HG02798 (cell line): Measurements from ENCODE around the gene GSTT4.
"Not testable (repeated sequence)": the region's sequence is repeated elsewhere in the genome, so short reads cannot be mapped to it uniquely, and the experiment has no call there.

Experiments
- ATAC-seq: cut with Tn5 transposase; IDR thresholded peaks from one replicate; pipeline ENCODE4 v1.9.1; 2021; ENCODE audit warnings: mild to moderate bottlenecking; ENCODE audit not compliant: unreplicated experiment, poor library complexity

The GSTT4 gene

DNA sequence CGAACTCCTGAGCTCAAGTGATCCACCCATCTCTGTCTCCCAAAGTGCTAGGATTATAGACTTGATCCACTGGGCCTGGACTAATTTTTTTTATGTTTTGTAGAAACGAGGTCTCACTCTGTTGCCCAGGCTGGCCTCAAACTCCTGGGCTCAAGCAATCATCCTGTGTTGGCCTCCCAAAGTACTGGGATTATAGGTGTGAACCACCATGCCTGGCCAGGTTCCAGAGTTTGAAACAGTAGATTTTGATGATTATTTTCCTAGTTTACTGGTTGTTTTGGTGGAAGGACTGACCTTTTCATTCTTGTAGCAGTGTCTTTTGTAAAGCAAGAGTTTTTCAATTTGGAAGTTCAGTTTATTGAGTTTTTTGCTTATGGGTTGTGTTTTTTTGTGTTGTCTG, 20.8 kb upstream of the GSTT4 start:
- no peak for ATAC-seq

DNA sequence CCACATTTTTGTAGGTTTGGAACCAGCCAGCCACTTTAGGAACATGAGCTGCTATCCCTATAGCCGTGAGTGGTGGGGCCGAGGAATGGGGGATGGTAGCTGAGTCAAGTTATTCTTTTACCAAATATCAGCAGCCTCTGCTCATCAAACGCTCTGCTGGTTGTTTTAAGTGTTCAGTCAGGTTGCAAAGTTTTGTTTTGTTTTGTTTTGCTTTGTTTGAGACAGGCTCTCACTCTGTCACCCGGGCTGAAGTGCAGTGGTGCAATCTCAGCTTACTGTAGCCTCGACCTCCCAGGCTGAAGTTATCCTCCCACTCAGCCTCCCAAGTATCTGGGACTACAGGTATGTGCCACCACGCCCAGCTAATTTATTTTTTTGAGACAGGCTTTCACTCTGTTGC, 20.2 kb upstream of the GSTT4 start:
- ATAC-seq, result no peak

DNA sequence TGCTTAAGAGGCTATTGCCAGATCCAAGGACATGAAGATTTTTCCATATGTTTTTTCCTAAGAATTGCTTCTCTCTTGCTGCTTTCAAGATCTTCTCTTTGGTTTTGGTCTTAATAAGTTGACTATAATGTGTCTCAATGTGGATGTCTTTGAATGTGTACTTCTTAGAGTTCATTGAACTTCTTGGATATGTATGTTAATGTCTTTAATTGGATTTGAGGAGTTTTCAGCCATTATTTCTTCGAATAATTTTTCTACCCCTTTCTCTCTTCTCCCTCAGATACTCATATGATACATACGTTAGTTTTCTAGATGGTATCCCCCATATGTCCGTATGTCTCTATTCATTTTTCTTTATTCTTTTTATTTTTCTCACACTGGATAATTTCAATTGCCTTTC, 19.1 kb upstream of the GSTT4 start:
- no peak for ATAC-seq

DNA sequence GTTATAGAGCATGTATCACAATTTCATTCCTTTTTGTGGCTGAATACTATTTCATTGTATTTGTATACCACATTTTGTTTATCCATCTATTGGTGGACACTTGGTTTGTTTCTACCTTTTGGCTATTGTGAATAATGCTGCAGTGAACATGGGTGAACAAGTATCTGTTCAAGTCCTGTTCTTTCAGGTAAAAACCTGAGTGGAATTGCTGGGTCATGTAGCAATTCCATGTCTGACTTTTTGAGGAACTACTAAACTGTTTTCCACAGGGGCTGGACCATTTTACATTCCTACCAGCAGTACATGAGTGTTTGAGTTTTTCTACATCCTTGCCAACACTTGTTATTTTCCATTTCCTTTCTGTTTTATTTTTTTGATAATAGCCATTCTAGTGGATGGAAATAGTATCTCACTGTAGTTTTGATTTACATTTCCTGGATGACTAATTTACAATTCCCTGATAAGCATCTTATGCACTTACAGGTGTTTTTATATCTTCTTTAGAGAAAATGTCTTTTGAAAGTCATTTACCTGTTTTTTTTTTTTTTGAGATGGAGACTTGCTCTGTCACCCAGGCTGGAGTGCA, 18.0 kb upstream of the GSTT4 start:
- no peak for ATAC-seq

DNA sequence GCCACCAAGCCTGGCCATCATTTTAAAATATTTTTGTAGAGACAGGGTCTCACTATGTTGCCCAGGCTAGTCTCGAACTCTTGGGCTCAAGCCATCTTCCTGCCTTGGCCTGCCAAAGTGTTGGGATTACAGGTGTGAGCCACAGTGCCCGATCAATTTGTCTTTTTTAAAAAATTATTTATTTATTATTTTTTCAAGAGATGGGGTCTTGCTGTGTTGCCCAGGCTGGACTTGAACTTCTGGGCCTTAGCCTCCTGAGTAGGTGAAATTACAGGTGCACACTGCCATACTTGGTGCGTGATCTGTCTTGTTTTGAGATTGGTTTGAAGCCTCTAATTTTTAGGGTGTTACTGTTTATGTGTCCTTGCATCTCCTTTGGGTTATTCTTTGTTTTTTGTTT, 16.1 kb upstream of the GSTT4 start:
- no peak for ATAC-seq

DNA sequence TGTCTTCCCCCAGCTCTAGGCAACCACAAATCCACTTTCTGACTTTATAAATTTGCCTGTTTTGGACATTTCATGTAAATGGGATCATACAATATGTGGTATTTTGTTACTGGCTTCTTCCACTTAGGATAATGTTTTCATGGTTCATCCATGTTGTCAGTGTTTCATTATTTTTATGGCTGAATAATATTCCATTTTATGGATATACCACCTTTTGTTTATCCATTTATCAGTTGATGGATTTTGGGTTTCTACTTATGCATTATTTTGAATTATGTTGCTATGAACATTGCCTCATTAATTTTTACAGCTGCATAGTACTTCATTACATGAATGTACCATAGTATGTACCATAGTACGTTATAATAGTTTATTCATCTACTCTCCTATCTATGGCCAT, 10.9 kb upstream of the GSTT4 start:
- ATAC-seq, result no peak

DNA sequence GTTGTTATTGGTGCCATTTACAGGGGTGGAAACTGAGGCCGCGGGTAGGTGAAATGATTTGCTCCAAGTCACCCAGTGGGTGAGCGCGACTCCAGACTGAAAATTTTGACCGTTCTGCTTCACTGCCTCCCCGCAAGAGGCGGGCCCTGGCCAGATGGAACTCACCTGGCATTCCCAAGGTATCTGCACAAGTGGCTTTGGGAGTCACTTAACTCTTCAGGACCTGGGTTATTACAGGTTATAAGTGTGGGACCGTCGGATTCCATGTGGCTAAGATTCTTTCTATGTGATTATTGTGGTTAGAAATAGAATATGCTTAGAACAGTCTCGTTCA, 6.4 kb upstream of the GSTT4 start:
- no peak for ATAC-seq

DNA sequence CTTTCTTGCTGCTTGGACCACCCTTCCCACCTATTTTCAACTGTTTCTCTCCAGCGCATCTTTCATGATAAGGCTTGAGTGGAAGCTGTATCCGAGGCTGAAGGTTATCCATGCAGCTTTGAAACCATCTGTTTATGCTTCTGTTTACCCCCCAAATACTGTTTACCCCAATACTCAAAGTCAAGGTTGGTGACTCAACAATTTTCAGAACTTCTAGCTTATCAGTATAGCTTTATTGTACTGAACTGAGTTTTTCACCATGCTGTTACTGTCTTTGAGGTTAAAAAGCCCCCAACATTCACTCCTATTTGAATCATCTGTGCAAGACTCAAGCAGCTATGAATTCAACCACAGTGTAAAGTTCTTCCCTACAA, 4.8 kb upstream of the GSTT4 start:
- ATAC-seq, result no peak

DNA sequence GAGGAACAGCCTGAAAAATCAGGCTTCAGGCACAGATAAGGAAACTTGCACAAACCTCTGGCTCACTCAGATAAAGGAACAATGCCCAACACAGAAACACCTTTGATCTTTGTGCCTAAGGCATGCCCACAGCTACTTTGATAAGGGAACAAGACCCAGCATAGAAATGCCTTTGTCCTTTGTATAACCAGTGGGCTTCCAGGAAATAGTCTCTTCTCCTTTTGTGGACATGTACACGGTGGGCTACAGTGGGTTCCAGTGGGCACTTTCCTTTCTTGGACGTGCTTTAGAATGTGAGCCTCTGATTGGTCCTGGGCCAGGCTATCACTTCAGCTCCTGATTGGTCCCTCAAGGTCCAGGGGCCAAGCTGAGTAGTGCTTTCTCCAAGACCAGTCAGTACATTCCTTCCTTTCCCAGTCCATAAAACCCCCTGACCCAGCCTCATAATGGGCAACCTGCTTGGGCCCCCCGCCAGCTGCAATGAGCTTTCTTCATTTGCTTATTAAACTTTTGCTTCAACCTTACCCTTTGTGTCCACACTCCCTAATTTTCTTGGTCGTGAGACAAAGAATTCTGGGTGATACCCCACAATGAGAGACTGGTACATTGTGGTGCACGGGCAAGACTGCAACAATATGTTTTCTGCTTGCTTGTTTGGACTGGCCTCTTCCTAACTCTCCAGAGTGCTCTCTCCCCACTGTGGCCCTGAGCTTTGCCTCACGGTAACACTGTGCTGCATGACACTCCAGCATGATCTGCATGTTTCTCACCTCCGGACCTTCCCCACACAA, 4.2 kb upstream of the GSTT4 start:
- ATAC-seq, result no peak

DNA sequence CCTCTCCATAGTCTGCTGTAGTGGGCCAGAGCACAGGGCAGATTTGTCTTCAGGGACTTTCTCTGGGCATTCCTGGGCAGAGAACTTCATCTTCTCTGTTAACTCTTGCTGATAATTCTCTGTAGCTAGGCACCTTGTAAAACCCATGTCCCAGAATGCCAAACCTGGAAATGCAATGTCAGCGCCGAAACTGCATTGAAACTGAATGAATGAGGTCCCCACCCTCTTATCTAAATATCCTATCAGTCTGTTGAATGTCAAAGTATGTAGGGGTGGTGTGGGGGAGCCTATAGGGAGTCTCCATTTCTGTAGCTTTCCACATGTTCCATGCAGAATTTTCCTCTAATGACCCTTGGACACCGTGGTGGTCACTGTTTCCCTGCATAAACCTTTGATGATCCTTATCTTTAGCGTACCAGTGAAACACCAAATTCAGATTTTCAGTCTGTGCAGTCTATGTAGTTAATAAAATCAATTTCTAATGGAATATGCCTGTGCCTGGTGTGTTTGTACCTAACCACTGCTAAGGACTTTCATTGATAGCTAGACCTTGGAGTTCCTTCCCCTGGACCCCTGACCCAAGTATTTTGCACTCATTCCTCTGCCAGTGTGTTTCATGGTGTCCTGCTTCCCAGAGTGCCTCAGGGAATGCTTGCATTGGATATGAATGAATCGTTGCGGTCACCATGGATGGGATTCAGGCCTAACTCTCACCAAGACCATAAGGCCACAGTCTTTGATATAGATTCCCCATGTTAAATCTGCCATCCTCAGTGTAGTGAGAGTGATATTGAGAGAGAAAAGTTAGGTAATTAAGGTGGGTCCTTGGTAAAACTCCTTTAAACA, 3.4 kb upstream of the GSTT4 start:
- ATAC-seq, result no peak

DNA sequence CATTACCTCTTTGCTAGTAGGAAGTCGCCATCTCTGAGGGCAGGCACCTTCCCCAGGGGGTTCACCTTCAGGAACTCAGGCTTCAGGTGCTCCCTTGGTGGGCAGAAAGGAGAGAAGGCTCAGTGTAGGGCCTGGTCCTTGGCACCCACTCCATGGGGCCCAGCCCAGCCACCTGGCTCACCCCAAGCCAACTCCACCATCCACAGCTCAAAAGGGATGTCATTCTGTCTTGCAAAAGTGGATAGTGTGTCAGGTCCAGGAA, 2.7 kb upstream of the GSTT4 start:
- ATAC-seq, result no peak

DNA sequence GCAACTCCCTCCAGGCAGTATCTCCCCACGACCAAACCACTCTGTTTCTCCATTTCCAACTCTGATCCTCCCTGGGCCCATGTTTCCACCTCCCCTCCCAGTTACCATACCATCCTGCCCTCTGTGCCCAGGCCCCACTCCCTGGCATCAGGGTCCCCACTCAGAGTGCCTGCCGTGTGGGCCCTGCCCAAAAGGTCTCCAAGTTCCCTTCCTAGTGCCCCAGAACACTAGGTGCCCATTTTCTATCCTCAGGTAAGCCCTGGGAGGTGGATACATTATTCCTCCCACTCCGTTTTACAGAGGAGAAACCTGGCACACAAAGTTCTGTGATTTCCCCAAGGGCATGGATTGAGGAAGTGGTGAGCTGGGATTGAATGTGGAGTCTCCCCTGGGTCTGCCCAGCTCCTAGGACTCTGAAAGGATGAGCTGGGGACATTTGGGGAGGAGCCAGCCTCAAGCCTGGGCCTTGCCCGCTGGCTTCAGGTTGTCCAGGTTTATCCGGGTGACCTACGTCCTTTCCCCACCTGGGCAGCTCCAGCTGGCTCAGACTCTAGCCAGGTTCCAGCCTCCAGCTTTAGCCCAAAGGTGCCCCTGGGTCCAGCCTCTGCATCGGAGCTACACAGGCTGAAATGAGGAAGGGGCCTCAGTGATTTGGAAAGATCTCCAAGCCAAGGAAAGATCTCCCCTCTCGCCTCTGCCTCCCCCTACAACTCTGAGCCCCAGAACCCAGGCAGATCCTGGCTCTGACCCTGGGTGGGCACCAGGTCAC, 2.2 kb upstream of the GSTT4 start:
- ATAC-seq, result no peak

DNA sequence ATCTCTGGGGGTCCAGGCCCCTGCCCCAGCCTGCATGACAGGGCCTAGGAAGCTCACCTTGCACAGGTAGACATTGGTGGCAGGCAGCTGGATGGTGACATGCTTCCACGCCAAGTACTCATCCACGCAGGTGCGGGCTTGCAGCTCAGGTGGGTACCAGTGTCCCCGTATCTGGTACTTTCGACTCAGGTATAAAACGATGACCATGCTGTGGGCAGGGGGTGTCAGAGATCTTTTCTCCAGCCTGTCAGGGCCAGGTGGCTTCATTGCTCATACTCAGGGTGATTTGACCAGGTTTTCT, 1.6 kb upstream of the GSTT4 start:
- no peak for ATAC-seq

DNA sequence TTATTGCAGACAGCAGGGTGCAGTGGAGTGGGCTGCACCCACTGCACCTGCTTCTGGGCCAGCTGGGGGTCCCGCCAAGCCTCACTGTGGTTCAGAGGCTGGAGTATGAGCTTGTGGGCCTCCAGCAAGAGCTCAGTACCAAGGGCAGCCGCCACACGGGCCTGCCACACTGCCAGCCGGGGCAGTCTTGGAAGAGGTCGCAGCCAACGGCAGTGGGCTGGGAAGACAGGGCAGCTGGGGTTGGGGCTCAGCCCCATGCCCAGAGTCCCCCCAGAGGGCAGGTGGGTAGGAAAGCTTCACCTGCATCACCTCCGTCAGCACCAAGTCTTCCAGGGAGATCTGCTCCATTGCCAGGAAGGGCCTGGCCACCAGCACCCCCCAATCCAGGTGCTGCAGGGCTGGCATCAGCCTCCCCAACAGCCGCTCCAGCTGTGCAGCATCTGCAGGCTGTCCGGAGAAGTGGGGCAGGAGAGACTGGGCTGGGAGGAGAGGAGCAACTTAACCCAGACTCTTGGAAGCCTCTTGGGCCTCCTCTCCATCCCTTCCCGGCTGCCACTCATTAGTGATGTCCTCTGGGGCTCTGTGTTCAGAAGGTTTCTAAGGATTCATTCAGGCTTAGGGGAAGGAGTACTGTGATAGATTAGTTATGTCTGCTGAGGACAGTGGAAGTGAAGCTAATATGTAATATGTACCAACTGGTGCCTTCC, 1.1 kb upstream of the GSTT4 start:
- no peak for ATAC-seq

DNA sequence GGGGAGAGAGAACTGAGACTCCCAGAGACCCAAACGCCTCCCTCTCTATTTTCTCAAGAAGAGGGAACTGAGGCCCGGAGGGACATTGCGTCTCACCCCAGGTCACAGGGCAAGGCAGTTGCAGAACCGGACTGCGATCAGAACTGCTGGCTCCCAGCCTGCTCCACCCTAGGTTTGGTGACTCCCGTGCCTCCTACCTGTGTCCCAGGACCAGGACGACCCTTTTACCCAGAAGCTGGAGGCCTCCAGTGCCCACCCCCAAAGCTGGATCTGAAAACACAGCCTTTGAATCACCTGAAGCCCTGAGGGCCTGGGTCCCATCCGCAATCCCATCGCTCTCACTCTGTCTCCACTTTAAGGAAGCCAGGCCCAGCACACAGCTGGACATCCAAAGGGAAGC, 1.4 kb downstream of the GSTT4 start:
- ATAC-seq, result no peak

DNA sequence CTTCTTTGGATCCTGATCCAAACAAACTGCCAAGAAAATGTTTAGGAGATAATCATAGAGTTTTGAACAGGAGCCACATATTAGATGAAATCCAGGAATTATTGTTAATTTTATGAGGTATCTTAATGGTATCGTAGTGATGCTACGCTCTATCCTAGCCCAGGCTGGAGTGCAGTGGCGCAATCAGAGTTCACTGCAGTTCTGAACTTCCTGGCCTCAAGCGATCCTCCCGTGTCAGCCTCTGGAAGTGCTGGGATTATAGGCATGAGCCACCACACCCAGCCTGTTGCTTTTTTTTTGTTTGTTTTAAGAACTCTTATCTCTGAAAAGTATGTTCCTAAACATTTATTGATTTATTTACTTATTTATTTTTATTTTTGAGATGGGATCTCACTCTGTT, 2.4 kb downstream of the GSTT4 start:
- no peak for ATAC-seq

DNA sequence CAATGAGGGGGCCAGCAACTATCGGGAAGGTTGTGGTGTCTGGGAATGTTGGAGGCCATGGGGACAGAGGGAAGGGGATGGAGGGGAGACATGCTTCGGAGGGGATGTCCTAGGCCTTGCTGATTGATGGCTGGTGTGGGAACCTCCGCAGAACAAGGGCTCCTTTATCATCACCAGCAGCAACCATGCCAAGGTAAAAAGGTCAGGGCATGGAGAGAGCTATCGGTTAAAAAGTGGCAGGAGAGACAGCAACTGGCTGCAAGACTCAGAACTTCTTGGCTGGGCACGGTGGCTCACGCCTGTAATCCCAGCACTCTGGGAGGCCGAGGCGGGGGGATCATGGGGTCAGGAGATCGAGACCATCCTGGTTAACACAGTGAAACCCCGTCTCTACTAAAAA, 3.0 kb downstream of the GSTT4 start:
- ATAC-seq, result no peak

DNA sequence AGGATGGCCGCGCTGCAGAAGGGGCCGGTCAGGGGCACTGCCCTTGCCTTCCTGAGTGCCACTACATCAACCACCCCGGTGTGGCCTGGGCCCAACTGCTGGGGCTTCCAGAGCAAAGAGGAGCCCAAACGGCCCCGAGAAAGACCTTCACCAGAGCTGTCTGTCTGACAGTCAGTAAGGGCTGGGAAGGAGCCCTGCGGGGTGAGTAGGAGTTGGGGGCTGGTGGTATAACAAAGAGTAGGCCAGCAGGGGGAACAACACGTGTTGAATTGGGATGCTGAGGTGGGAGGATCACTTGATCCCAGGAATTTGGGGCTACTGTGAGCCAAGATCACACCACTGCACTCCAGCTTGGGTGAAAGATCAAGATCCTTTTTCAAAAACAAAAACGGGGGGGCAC, 3.9 kb downstream of the GSTT4 start:
- no peak for ATAC-seq

DNA sequence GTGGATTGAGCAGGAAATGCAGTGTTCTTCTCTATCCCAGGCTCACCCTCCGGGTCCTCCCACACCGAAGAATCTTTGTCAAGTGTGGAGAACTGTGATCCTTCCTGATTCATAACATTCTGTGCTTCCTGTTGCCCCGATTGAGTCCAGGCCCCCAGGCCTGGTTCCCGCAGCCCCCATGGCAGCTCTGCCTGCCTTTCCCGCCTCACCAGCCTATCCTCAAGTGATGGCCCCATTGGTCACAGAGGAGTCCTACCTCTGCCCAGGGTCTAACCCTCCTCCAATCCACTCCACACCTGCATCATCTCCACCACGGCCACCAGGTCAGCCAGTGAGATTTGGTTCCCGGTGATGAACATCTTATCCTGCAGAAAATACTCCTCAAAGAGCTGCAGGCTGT, 5.5 kb downstream of the GSTT4 start:
- ATAC-seq, result not testable (repeated sequence)

DNA sequence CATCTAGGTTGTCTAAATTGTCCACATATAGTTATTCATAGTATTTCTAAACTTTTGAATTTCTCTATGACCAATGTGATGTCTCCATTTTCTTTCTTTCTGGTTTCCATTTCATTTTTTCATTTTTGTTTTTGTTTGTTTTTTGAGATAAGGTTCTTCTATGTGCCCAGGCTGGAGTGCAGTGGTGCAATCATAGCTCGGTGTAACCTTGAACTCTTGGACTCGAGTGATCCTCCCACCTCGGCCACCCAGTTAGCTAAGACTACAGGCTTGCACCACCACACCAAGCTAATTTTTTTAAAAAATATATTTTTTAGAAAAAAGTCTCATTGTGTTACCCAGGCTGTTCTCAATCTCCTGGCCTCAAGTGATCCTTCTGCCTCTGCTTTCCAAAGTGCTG, 8.2 kb downstream of the GSTT4 start:
- no peak for ATAC-seq
